ENCODE measurements around the gene TMC2.
A peak's percentile ranks its signal among the peaks of the same experiment; 100 is the strongest.
"Not testable (repeated sequence)": the region's sequence is repeated elsewhere in the genome, so short reads cannot be mapped to it uniquely, and the experiment has no call there.

TMC2 gene, protein sequence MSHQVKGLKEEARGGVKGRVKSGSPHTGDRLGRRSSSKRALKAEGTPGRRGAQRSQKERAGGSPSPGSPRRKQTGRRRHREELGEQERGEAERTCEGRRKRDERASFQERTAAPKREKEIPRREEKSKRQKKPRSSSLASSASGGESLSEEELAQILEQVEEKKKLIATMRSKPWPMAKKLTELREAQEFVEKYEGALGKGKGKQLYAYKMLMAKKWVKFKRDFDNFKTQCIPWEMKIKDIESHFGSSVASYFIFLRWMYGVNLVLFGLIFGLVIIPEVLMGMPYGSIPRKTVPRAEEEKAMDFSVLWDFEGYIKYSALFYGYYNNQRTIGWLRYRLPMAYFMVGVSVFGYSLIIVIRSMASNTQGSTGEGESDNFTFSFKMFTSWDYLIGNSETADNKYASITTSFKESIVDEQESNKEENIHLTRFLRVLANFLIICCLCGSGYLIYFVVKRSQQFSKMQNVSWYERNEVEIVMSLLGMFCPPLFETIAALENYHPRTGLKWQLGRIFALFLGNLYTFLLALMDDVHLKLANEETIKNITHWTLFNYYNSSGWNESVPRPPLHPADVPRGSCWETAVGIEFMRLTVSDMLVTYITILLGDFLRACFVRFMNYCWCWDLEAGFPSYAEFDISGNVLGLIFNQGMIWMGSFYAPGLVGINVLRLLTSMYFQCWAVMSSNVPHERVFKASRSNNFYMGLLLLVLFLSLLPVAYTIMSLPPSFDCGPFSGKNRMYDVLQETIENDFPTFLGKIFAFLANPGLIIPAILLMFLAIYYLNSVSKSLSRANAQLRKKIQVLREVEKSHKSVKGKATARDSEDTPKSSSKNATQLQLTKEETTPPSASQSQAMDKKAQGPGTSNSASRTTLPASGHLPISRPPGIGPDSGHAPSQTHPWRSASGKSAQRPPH

DNA sequence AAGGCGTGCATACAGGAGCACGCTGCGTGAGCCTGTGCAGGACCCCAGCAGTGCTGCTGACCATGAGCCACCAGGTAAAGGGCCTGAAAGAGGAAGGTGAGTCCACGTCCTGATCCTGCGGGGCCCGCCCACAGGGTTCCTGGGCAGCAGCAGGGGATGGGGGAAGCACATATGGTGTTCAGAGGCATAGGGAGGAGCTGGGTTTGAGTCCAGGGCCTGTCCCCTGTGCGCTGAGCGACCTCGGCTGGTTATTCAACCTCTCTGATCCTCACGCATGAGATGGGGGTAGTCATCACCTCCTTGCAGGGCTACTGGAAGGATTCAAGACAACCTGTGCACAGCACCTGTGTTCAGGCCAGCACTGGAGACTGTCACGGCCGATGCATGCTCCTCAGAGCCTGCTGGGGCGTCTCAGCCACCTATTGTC lies at the start of gene TMC2:
Gene TMC2, plus strand, starts transcription at position 14 of the 427 bp plus-strand sequence. Its CDS starts 49 bp downstream, at position 63.
- TF ChIP-seq, protein P1, sequence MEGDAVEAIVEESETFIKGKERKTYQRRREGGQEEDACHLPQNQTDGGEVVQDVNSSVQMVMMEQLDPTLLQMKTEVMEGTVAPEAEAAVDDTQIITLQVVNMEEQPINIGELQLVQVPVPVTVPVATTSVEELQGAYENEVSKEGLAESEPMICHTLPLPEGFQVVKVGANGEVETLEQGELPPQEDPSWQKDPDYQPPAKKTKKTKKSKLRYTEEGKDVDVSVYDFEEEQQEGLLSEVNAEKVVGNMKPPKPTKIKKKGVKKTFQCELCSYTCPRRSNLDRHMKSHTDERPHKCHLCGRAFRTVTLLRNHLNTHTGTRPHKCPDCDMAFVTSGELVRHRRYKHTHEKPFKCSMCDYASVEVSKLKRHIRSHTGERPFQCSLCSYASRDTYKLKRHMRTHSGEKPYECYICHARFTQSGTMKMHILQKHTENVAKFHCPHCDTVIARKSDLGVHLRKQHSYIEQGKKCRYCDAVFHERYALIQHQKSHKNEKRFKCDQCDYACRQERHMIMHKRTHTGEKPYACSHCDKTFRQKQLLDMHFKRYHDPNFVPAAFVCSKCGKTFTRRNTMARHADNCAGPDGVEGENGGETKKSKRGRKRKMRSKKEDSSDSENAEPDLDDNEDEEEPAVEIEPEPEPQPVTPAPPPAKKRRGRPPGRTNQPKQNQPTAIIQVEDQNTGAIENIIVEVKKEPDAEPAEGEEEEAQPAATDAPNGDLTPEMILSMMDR (conservative IDR thresholded peaks at IDR 0.05) = no peak

DNA sequence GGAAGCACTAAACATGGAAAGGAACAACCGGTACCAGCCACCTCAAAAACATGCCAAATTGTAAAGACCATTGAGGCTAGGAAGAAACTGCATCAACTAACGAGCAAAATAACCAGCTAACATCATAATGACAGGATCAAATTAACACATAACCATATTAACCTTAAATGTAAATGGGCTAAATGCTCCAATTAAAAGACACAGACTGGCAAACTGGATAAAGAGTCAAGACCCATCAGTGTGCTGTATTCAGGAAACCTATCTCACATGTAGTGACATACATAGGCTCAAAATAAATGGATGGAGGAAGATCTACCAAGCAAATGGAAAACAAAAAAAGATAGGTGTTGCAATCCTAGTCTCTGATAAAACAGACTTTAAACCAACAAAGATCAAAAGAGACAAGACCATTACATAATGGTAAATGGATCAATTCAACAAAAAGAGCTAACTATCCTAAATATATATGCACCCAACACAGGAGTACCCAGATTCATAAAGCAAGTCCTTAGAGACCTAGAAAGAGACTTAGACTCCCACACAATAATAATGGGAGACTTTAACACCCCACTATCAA lies 33.5 kb upstream of the TMC2 start:
- H3K27ac ChIP-seq = not testable (repeated sequence)

More for the DNA sequence above, at the start of gene TMC2:
- H3K27ac ChIP-seq = no peak within 1 kb of the TSS

DNA sequence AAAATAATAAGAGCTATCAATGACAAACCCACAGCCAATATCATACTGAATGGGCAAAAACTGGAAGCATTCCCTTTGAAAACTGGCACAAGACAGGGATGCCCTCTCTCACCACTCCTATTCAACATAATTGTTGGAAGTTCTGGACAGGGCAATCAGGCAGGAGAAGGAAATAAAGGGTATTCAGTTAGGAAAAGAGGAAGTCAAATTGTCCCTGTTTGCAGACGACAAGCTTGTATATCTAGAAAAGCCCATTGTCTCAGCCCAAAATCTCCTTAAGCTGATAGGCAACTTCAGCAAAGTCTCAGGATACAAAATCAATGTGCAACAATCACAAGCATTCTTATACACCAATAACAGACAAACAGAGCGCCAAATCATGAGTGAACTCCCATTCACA lies 31.6 kb upstream of the TMC2 start:
- H3K27ac ChIP-seq = not testable (repeated sequence)

DNA sequence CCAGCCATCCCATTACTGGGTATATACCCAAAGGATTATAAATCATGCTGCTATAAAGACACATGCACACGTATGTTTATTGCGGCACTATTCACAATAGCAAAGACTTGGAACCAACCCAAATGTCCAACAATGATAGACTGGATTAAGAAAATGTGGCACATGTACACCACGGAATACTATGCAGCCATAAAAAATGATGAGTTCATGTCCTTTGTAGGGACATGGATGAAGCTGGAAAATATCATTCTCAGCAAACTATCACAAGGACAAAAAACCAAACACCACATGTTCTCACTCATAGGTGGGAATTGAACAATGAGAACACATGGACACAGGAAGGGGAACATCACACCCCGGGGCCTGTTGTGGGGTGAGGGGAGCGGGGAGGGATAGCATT lies 29.9 kb upstream of the TMC2 start:
- H3K27ac ChIP-seq = not testable (repeated sequence)

DNA sequence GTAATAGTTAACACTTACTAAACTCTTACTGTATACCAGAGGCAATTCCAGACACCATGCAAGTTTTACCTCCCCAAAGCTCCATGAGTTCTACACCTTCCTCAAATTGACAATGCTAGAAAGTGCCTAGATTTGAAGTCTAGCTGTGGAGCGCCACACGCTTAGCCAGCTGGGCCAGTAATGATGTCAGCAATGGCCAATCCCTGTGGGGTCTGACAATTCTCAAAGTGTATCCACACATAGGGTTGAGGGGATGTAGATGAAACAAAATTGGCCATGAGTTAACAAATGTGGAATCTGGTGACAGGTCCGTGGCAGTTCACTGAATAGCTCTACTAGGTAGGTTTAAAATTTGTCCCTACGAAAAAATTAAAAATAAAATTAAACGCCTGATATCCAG lies 28.9 kb upstream of the TMC2 start:
- H3K27ac ChIP-seq = no peak overlapping the region

DNA sequence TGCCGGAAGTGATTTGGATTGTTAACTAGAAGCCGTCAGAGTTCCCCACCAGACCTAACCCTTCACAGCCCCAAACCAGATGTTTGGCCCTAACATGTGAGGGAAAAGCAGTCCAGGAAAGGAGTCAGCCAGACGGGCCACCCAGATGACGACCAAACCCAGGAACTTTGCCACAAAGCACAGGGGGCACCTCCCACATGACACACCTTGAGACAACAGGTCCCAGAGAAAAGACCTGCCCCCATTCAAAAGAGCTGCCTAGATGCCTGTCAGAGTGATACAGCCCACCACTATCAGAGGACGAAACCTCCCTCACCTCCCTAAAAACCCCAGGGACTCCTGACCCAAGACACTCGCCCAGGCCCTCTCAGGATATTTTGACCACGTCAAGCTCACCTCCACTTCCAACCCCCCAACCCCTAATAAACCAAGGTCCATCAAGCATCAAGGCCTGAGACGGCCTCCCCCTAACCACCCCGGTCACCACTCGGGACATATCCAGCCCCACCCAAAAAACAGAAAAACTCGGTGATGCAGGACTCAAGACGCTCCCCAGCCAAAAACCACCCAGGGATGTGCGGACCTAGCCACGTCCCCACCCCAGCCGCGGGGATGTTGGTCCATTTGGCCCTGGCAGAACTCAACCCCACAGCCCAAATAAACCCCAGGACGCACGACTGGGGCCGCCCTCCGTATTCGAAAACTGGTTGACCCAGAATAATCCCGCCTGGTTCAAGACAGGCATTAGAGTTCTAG lies 28.3 kb upstream of the TMC2 start:
- H3K27ac ChIP-seq = peak overlapping the region; percentile 88

More for the DNA sequence above, 28.9 kb upstream of the TMC2 start:
- TF ChIP-seq, protein P1 (conservative IDR thresholded peaks at IDR 0.05) = no peak

DNA sequence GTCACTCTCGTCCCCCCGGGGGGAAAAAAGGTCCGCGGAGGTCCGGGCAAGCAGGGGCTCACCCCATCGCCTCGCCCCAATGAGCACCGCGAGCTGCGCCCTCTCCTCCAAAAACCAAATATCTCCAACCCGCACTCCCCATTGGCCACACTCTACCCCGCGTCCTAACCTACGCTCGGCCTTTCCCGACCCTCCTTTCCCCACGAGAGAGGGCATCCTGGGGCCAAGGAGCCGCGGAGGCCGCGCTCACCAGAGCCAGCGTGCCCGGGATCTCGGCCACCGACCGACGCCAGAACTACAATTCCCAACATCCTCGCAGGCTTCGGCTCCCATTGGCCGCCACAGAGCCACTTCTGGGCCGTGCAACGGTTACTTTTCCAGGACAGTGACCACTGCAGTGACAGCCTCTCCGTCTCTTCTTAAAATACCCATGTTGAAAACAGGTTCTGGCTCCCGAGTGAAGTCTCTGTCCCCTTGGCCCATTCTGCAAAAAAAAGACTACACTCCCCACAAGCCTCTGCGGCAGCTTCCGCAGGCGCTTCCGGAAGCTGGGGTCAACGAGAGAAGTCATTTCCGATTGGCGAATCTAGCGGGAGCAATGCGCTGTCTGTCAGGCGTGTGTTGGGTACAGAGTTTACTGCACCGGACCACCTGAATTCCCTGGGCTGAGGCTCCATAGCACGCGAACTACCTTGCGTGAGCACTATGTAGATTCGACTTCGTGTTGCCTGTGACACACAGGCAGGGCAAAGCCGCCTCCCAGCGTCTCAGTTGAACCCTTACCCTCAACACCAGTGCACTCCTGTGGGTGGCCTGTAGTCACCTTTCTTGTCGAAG lies 27.5 kb upstream of the TMC2 start, which contains the start of gene ZNF343:
Gene ZNF343, minus strand, starts transcription at position 285 of the 837 bp plus-strand sequence. CDS start 15,020 bp downstream, outside the sequence.
- TF ChIP-seq, protein P1 (conservative IDR thresholded peaks at IDR 0.05) = no peak
- H3K27ac ChIP-seq = peak within 1 kb of the TSS; percentile 88

More for the DNA sequence above, 28.3 kb upstream of the TMC2 start:
- TF ChIP-seq, protein P1 (conservative IDR thresholded peaks at IDR 0.05) = no peak

DNA sequence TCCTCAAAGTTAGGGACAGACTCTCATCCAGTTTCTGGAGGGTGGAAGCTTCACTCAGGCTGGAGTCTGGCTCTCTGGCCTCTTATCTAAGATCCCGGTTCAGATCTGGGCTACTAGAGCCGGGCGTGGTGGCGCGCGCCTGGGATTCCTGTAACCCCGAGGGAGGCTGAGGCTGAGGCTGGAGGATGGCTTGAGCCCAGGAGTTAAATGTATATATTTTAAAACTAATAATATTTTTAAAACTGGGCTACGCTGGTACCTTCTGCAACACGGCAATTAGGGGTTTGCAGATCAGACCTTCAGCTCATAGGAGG lies 26.9 kb upstream of the TMC2 start:
- TF ChIP-seq, protein P1 (conservative IDR thresholded peaks at IDR 0.05) = no peak
- peak overlapping the region; percentile 88 for H3K27ac ChIP-seq
